NOMO-1 treated with DMSO at 0.1 percent for 48 hours (cell line): ENCODE results near the gene KCNJ10.

Experiments used
- DNase-seq: peaks from one replicate; lab custom pipeline; 2025; ENCODE audit not compliant: unreplicated experiment; lab: John Stamatoyannopoulos, UW

KCNJ10 gene

DNA sequence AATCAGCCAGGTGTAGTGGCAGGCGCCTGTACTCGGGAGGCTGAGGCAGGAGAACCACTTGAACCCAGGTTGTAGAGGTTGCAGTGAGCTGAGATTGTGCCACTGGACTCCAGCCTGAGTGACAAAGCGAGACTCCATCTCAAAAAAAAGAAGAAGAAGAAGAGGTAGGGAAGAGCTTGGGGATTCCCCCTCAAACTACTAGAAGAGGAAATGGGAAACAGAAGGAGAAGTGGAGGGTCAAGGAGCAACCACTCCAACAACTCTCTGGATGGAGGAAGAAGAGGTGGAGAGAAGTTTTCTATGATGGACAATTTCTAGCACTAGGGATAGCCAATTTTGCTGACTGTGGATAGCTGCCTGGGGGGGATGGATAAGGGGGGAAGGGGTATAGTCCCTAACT, 101.1 kb downstream of the KCNJ10 start:
- no peak for DNase-seq

DNA sequence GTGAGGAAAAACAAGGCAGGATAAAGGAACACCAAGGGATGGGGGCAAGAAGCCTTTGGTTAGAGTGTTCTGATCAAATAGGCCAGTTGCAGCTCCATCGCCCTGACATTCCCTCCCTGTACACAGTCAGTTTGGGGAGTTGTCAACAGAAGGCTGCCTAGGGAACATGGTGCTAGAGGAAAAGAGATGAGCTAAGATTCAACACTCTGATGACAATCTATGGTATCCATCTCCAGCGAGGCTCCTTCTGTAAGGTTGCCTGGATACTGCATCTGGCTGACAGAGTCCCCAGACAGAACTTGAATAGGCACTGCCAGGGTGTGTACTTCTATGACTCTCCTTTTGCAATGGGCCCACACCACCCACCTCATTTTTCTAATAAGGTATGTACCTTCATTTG, 104.7 kb downstream of the KCNJ10 start:
- DNase-seq = no peak

DNA sequence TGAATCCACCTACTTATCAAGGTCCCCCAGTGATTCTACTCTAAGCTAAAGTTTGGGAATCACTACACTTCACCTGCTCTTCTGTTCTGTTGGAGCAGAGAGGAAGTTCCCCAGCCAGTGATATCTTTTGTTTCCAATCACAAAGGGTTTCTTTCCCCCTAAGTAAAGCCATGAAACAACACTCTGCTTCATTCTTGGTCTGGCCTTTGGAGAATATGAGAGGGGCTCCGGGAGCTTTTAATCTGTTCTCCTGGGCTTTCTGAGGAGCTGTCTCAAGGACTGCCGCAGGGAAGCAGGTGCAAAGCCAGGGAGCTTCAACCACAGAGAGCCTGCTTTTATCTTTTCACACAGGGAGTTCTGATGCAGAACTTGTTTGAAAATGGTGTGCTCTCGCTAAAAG, 105.8 kb downstream of the KCNJ10 start:
- no peak for DNase-seq

DNA sequence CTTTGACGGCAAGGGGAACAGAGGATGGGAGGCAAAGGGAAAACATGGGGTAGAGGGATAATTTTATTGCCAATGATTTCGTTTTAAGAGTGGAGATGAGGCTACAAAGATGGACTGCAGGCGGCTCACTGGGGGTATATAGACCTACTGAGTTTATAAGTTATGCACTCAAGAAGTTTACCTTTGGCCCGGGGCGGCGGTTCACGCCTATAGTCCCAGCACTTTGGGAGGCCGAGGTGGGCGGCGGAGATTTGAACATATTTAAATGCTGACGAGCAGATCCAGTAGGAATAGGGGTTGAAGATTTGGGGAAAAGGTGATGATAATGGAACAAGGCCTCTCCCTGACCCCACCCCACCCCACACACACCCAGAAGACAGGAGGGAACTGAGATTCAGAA, 107.8 kb downstream of the KCNJ10 start:
- DNase-seq = no peak

DNA sequence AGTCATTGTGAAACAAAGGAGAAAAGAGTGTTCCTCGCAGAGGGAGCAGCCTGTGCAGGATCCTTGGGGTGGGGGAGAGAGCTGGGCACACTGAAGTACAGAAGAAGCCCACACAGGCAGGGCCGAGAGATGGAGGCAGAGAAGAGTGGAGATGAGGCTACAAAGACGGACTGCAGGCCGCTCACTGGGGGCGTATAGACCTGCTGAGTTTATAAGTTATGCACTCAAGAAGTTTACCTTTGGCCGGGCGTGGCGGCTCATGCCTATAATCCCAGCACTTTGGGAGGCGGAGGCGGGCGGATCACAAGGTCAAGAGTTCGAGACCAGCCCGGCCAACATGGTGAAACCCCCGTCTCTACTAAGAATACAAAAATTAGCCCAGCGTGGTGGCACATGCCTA, 108.3 kb downstream of the KCNJ10 start:
- no peak for DNase-seq

DNA sequence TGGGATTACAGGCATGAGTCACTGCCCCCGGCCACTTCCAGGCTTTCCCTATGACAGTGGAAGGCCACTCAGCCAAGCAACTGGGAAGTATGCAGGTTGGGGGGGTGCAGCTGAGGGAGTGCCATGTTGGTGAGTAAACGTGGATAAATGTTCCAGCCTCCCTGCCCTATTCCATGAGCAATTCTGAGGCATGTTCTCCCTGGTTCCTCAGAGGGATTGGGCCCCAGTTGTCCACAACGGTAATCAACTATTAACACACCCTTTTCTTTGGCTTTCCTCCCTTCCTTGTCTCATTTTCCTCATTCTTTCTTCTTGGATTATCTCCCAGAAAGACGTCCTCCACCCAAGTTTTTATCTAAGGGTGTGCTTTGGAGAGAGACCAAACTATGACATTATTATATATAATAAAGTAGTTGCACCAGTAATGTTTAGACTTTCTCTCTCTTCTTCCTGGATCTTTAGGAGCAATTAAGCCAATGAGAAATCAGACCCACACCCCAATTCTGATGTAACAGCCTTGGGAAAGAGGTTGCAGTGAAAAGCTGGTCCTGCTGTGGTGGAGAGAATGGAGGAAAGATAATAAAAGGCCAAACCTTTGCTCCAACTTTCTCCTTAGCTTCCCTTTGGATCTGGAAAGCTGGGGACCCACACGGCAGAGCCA, 109.1 kb downstream of the KCNJ10 start:
- DNase-seq = no peak

DNA sequence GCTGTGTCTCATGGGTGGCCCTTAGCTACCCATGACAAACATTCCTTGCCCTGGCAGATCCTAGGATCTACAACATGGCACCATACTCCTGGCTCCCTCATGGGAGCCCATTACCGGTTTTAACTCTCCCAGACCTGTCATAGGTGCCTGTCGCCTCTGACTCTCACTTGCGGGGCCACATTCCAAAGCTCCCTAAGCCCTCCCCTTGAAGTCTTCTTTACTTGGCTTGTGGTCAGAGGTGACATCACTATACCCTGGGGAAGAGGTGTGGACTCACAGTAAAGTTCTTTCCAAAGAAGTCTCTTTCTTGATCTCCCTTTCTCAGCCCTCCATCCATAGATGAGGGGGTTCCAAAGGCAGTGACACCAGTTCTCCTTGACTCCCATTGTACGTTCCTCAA, 110.5 kb downstream of the KCNJ10 start:
- DNase-seq = no peak

DNA sequence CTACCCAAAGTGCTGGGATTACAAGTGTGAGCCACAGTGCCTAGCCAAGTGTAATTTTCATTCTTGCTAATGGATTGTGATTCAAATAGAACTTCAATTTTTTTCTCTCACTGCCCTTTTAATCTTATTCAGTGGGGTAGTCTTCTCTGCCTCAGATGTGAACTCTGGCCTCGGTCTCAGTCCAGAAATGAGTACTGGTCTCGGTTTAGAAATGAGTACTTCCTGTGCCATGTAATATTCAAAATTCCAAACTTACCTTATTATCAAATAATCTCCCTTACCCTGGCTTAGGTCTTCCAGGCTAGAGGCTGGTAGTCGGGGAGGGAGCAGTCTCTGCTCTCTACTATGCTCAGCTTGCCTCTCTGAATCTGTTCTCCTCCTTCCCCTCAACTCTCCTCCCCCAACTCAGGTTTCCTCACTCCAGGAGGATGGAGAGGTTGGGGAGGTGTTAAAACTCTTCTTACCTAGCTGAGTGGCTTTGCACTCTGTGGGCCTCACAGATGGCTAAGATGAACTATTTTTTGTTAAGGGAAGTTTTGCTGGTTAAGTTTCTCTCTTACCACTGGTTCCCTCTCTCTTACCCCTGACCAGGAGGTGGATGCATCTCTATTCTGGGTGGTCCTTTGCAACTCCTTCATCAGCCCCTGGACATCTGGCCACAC, 111.1 kb downstream of the KCNJ10 start:
- DNase-seq = no peak

DNA sequence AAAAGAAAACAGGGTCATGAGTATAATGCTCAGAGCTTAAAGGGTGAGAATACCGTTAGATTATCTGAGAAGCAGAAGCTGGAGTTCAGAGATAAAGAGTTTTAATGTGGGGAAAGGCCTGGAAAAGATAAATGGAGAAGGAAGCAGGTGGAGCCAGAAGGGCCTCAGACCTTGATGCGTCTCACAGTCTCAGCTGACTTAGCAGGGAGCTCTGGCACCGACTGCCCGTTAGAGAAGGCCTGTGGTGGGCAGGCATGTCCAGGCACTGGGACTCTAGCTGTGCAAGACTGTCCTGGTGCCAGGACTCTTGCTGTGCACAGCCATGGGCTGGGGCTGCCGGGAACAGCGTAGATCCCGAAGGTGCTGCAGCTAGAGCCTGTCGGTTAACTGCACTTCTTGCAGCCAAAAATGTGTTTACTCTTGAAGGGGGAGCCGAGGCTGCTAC, 112.1 kb downstream of the KCNJ10 start:
- DNase-seq = no peak

DNA sequence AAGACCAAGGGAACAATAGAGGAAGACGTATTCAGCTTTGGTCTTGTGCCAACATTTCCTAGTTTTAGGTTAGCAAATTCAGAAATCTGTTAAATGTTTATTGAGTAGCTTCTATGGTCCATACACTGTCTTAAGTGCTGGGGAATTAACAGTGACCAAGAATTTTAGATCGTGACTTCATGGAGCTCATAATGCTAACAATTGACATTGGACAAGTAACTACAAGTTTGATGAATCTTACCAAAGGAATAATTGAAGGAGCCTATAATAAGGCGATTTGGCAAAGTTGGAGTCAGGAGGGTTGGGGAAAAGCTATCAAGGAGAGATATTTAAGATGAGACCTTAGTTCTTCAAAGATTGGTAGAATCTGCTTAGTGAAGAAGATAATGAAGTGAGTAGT, 114.5 kb downstream of the KCNJ10 start:
- no peak for DNase-seq

DNA sequence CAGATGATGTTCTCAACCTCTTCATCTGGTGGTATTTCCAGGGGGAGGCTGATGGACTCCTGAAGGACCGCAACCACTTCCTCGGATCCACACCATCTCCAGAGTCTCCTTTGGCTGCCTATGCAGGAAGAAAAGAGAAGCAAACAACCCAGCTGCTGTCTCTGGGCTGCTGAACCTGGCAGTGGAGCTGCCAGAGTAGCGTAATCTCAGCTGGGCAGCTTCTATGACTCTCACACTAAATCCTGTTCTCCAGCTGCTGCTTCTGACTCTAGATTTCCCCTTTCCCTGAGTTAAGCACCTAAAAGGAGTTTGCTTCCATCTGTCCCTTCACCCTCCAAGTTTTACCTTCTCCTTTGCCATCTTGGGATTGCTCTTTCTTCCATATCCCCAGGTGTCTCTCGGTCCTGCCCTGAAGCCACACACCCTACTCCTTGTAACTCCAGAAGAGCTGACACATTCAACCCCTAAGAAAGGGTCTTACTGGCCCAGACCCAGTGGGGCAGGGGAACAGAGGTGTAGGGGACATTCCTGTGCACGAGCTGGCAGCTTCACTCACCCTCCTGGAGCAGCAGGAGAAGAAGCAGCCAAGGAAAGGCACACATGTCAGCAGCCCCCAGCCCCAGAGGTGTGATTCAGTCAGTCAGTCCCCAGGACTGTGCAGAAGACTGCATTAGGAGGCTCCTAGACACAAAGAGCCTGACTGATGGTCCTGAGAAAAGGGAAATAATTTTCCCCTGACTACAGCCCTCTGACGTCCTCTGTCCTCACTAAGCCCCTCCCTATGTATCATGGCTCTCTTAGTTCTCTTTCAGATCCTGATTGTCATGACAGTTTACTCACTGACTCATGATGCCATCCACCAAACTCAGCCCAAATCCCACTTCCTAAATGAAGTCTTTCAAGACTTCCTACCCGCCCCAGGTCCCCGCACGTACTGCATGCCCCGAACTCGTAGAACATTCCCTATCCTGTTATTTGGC, 116.1 kb downstream of the KCNJ10 start, which contains the start of gene SLAMF9:
Gene SLAMF9, minus strand, starts transcription at position 702 of the 980 bp plus-strand sequence. Its CDS starts 100 bp downstream, at position 602.
- DNase-seq = peak; percentile 75

DNA sequence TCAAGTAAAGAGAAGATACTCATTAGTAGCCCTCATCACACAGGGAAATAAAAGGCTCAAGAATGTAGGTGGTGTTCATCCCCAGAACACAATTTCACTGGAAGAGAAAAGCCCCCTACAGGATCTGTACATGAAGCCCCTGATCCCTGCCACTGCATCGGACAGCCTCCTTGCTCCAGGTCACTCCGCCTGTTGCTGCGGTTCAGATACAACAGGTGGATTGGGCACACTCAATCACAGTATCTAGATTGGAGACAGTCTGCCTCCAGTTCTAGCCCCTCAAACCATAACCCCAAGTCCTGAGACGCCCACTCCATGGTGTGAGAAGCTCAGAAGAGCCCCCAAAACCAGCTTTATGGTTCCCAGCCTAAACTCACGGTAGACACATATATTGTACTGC, 117.0 kb downstream of the KCNJ10 start:
- DNase-seq = no peak

DNA sequence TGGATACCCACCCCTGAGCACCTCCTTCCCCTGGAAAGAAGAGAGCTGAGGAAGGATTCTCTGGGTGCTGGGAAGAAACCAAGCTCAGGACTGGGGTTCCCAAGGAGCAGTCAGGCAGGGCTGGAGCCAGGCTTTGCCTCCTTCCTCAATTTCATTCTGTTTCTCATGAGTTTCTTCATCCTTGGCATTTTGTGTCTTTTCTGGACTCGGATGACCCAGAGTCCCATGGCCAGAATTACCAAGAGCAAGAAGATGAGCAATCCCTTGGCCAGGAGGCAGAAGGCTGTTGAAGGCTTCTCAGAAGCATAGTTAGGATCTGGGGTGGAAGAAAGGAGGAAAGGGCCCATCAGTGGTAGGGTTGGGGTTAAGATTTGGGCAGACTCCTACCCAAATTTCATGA, 118.4 kb downstream of the KCNJ10 start:
- no peak for DNase-seq

DNA sequence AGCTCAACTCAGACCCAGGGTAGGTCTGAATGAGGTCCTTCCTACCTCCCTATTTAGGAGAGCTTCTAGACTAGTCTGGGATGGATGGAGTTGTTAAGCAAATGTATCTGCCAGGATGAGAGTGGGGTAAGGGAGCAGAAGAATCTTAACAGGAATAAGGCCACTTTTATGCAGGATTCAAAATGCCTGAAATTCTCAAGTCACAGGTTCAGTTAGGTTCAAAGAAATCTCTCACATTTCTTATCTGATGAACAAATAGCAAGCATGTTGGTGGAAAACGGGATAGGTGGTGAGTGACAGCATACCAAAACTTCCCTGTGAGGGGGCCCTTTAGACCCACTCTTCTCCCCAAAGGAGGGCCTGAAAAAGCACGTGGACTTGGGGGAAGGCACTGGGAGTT, 118.9 kb downstream of the KCNJ10 start:
- DNase-seq = no peak

DNA sequence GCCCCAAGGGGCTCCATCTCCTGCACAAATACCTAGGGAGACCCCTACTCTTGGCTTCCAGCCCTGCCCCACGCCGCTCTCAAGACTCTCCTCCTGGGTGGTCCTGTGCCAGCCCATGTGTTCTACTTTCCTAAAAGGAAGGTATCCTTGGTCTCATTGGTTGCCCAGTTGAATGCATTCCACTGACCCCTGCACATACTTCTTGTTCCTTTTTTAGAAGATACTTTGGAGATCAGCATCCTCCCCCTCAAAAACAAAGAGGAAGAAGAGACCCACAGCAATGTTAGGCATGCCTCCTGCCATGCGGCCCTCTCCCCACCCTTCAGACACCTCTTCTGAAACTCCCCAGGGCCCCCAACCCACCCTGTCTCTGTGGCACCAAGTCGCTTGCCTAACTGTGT, 120.0 kb downstream of the KCNJ10 start:
- DNase-seq = no peak

DNA sequence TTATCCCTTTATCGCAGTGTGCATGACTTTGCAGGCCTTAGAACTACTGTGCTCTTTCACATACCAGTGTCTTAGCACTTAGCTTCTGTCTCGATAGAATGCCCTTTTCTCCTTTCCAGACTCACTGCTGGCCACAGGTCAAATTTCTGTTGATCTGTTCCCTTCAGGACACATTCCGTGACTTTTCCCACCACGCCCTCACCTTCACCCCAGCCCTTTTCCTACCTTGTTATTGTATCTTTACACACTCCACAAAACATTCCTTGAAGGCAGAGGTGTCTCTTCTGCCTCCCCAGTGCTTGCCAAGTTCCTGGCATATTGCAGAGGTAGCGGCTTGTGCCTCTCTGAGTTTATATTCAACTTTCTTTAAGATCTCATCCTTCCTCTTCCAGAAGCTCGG, 120.8 kb downstream of the KCNJ10 start:
- no peak for DNase-seq
